PC-3 (cell line): ENCODE data around the gene TOP2A. TPM values are rescaled to one million over a fixed set of nuclear protein-coding genes. Genes with fewer than 3 reads are reported as not detected.
"Not testable (repeated sequence)": the region's sequence is repeated elsewhere in the genome, so short reads cannot be mapped to it uniquely, and the experiment has no call there.

Source experiments
- ATAC-seq: fragments of 200-7000 bp; cut with Tn5 transposase; 2 replicates; pipeline ENCODE4 v1.9.1; 2020; ENCODE audit warnings: mild to moderate bottlenecking, moderate library complexity
- BruUV-seq: library from RNA; stranded (reverse); fragments of 400-500 nt; replicated peaks from 2 replicates; lab custom pipeline; 2021; lab: Mats Ljungman, UMichigan
- CTCF ChIA-PET: fragments of 300-600 bp; sonication (Branson Sonifier 250); formaldehyde crosslinking; loops from one replicate; lab custom pipeline; 2022; ENCODE audit warnings: antibody characterized with exemption; lab: Charles Lee
- POLR2A ChIA-PET: fragments of 300-600 bp; sonication (Branson Sonifier 250); formaldehyde crosslinking; loops from one replicate; lab custom pipeline; 2022; ENCODE audit warnings: antibody characterized with exemption; ENCODE audit not compliant: unreplicated experiment; lab: Charles Lee
- DNase-seq: peaks from one replicate; pipeline ENCODE4 v3.0.0-alpha.2; 2015
- H2AFZ ChIP-seq: fragments of 300-600 bp; sonication (generic); 2 replicates; pipeline ENCODE4 v1.6.0; 2016; ENCODE audit warnings: antibody characterized with exemption, low read length
- H3F3A ChIP-seq: fragments of 300-600 bp; sonication (generic); one replicate; pipeline ENCODE4 v1.6.0; 2017; ENCODE audit warnings: antibody characterized with exemption, low read length, control low read depth, mild to moderate bottlenecking; ENCODE audit not compliant: unreplicated experiment
- H3K27ac ChIP-seq: fragments of 300-600 bp; sonication (generic); 2 replicates; pipeline ENCODE4 v1.5.1; 2016; ENCODE audit warnings: mild to moderate bottlenecking, low read length
- H3K27me3 ChIP-seq: fragments of 300-600 bp; sonication (generic); 2 replicates; pipeline ENCODE4 v1.6.1; 2016; ENCODE audit warnings: low read length, mixed read lengths
- H3K36me3 ChIP-seq: fragments of 300-600 bp; sonication (generic); 2 replicates; pipeline ENCODE4 v1.6.1; 2016; ENCODE audit warnings: low read depth, mixed run types, low read length, mixed read lengths
- H3K4me1 ChIP-seq: fragments of 300-600 bp; sonication (generic); 2 replicates; pipeline ENCODE4 v1.5.1; 2016; ENCODE audit warnings: low read length; ENCODE audit not compliant: insufficient read depth
- H3K4me2 ChIP-seq: fragments of 300-600 bp; sonication (generic); 2 replicates; pipeline ENCODE4 v1.6.0; 2016; ENCODE audit warnings: low read length
- H3K4me3 ChIP-seq: fragments of 300-600 bp; sonication (generic); 2 replicates; pipeline ENCODE4 v1.5.1; 2016; ENCODE audit warnings: mild to moderate bottlenecking, low read length, mixed read lengths
- H3K79me2 ChIP-seq: fragments of 300-600 bp; sonication (generic); 2 replicates; pipeline ENCODE4 v1.6.1; 2017; ENCODE audit warnings: low read length, mixed read lengths
- H3K9ac ChIP-seq: fragments of 300-600 bp; sonication (generic); 2 replicates; pipeline ENCODE4 v1.6.0; 2016; ENCODE audit warnings: mild to moderate bottlenecking, low read length
- H3K9me2 ChIP-seq: fragments of 300-600 bp; sonication (generic); replicated peaks from 2 replicates; pipeline ENCODE4 v1.6.1; 2016; ENCODE audit warnings: mixed run types, low read length, mixed read lengths
- H3K9me3 ChIP-seq: fragments of 300-600 bp; sonication (generic); 2 replicates; pipeline ENCODE4 v1.6.1; 2016; ENCODE audit warnings: low read length, mixed read lengths
- H4K20me1 ChIP-seq: fragments of 300-600 bp; sonication (generic); 2 replicates; pipeline ENCODE4 v1.6.1; 2016; ENCODE audit warnings: low read length, mixed read lengths
- EZH2 ChIP-seq: fragments of 300-600 bp; sonication (generic); IDR thresholded peaks from one replicate; pipeline ENCODE4 v1.6.1; 2017; ENCODE audit warnings: antibody characterized with exemption, mild to moderate bottlenecking, low read length; ENCODE audit not compliant: unreplicated experiment
- EZH2phosphoT487 ChIP-seq: fragments of 300-600 bp; sonication (generic); IDR thresholded peaks from 2 replicates; pipeline ENCODE4 v1.6.1; 2018; ENCODE audit warnings: mild to moderate bottlenecking, antibody characterized with exemption, low read length, borderline replicate concordance
- intact Hi-C: fragments of 100-400 bp; cut with micrococcal nuclease; formaldehyde crosslinking; loops from 2 replicates; pipeline ENCODE4 v1.9.0; 2023
- total RNA-seq: library from RNA; depleted of rRNA; stranded (reverse); fragments of >200 nt; gene quantifications from 2 replicates; pipeline ENCODE4 v1.2.3, GENCODE V29; 2014
- TF ChIP-seq, protein P1 (sequence below): fragments of 300-600 bp; sonication (generic); conservative IDR thresholded peaks from 2 replicates; pipeline ENCODE4 v1.5.1; 2017; ENCODE audit warnings: antibody characterized with exemption, low read depth, mild to moderate bottlenecking, low read length

The TOP2A gene
- total RNA-seq, 1 experiment from 2014 or later, result 104 TPM

- no peak for DNase-seq
- H3K79me2 ChIP-seq, result peaks cover 30% of the 10 kb centered on the region
- H3K9me2 ChIP-seq, result no peaks in the 10 kb centered on the region
- H4K20me1 ChIP-seq, result no peaks in the 10 kb centered on the region
- H3K4me3 ChIP-seq, result no peak overlapping the region
- H3K27ac ChIP-seq, result no peak overlapping the region
- H2AFZ ChIP-seq, result no peak overlapping the region
- H3K9ac ChIP-seq, result no peak overlapping the region
- ATAC-seq, result no peak
- POLR2A ChIA-PET, result interaction anchor here (0.5 kb wide), 1 partner anchor 261 kb away, joined by 20 read pairs; no protein-coding TSS in a partner anchor
- peaks cover 60% of the 10 kb centered on the region for H3K36me3 ChIP-seq
- no peaks in the 10 kb centered on the region for H3K9me3 ChIP-seq
- intact Hi-C loops, result no loop called here
- no peaks in the 10 kb centered on the region for H3K27me3 ChIP-seq
- H3F3A ChIP-seq, result no peaks in the 10 kb centered on the region
- CTCF ChIA-PET, result no interaction called here
- TF ChIP-seq, protein P1, sequence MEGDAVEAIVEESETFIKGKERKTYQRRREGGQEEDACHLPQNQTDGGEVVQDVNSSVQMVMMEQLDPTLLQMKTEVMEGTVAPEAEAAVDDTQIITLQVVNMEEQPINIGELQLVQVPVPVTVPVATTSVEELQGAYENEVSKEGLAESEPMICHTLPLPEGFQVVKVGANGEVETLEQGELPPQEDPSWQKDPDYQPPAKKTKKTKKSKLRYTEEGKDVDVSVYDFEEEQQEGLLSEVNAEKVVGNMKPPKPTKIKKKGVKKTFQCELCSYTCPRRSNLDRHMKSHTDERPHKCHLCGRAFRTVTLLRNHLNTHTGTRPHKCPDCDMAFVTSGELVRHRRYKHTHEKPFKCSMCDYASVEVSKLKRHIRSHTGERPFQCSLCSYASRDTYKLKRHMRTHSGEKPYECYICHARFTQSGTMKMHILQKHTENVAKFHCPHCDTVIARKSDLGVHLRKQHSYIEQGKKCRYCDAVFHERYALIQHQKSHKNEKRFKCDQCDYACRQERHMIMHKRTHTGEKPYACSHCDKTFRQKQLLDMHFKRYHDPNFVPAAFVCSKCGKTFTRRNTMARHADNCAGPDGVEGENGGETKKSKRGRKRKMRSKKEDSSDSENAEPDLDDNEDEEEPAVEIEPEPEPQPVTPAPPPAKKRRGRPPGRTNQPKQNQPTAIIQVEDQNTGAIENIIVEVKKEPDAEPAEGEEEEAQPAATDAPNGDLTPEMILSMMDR, result no peak
- no peak for TF ChIP-seq EZH2phosphoT487
- no peak for TF ChIP-seq EZH2
- H3K4me1 ChIP-seq, result peaks cover 8% of the 10 kb centered on the region
- no TSS peak for BruUV-seq
- no peak overlapping the region for H3K4me2 ChIP-seq
Observed at GRCh38 chr17:40411821-40412220, 5.9 kb downstream of the TOP2A start.

DNA sequence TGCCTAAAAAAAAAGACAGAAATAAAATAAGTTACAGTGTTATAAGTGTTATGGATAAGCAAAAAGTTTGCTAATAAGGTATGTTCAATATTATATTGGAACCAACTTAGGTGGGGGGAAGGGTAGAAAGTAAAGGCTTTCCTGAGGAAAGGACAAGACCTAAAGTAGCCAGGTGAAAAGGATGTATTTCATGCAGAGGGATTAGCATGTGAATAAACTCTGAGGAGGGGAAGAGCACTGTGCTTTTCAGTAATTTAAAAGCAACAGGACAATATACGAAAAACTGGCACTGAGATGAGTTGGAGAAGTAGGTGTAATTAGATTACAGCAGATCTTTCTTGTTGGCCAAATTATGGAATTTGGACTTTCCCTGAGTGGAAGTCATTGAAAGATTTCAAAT is 7.6 kb downstream of the TOP2A start:
- no peak for DNase-seq
- BruUV-seq, result no TSS peak
- Histone ChIP-seq H2AFZ (no peak overlapping the region), H3K79me2 (peaks cover 12% of the 10 kb centered on the region), H3K9me2 (no peaks in the 10 kb centered on the region), H3K9me3 (no peaks in the 10 kb centered on the region), H3K4me1 (no peaks in the 10 kb centered on the region), H4K20me1 (no peaks in the 10 kb centered on the region), H3K27ac (no peak overlapping the region), H3K36me3 (peaks cover 64% of the 10 kb centered on the region), H3F3A (peaks cover 4% of the 10 kb centered on the region), H3K4me2 (no peak overlapping the region), H3K27me3 (no peaks in the 10 kb centered on the region), H3K4me3 (no peak overlapping the region), H3K9ac (no peak overlapping the region)
- ChIA-PET CTCF (no interaction called here), POLR2A (no interaction called here)
- TF ChIP-seq EZH2phosphoT487 (no peak), EZH2 (no peak)
- intact Hi-C loops, result no loop called here
- ATAC-seq, result no peak

- H3K27me3 ChIP-seq, H3K9ac ChIP-seq, H3K4me1 ChIP-seq, H3K4me2 ChIP-seq, H3F3A ChIP-seq, H4K20me1 ChIP-seq, H3K9me2 ChIP-seq, H3K9me3 ChIP-seq, CTCF ChIA-PET, BruUV-seq, POLR2A ChIA-PET, intact Hi-C loops, H3K27ac ChIP-seq, DNase-seq, H2AFZ ChIP-seq, ATAC-seq, H3K4me3 ChIP-seq: not testable (repeated sequence)
- Histone ChIP-seq H3K36me3 (peaks cover 68% of the 10 kb centered on the region), H3K79me2 (peaks cover 12% of the 10 kb centered on the region)
Observed at GRCh38 chr17:40409540-40409939, 8.2 kb downstream of the TOP2A start.

GRCh38 chr17:40407460-40407859 is 10.2 kb downstream of the TOP2A start:
- no peaks in the 10 kb centered on the region for H4K20me1 ChIP-seq
- BruUV-seq, result no TSS peak
- no peak overlapping the region for H3K4me2 ChIP-seq
- CTCF ChIA-PET, result interaction anchor here (0.6 kb wide), 1 partner anchor 11 kb away, joined by 14 read pairs; no protein-coding TSS in a partner anchor
- H3K9me3 ChIP-seq, result no peaks in the 10 kb centered on the region
- H3K4me3 ChIP-seq, result no peak overlapping the region
- no peak overlapping the region for H3K9ac ChIP-seq
- no peaks in the 10 kb centered on the region for H3K79me2 ChIP-seq
- DNase-seq (no peak), ATAC-seq (no peak)
- H3K27me3 ChIP-seq, result no peaks in the 10 kb centered on the region
- peaks cover 4% of the 10 kb centered on the region for H3F3A ChIP-seq
- intact Hi-C loops, result no loop called here
- no peaks in the 10 kb centered on the region for H3K9me2 ChIP-seq
- H3K36me3 ChIP-seq, result peaks cover 71% of the 10 kb centered on the region
- H3K4me1 ChIP-seq, result no peaks in the 10 kb centered on the region
- H2AFZ ChIP-seq, result no peak overlapping the region
- no peak overlapping the region for H3K27ac ChIP-seq
- POLR2A ChIA-PET, result no interaction called here
- TF ChIP-seq, protein P1, result no peak
- TF ChIP-seq EZH2 (no peak), EZH2phosphoT487 (no peak)
